ENCODE data around the gene CD109.
A peak's percentile ranks its signal among the peaks of the same experiment; 100 is the strongest.
"Not testable (repeated sequence)": the region's sequence is repeated elsewhere in the genome, so short reads cannot be mapped to it uniquely, and the experiment has no call there.

The CD109 gene

GRCh38 chr6:73671911-73672685, 23.9 kb upstream of the CD109 start:
- no peak for FAIRE-seq
- DNase-seq (ENCODE audit: insufficient read length, low spot score) = no peak
- no peak for TF ChIP-seq CTCF (IDR thresholded peaks at IDR 0.05; ENCODE audit: insufficient read depth, missing control alignments)

DNA sequence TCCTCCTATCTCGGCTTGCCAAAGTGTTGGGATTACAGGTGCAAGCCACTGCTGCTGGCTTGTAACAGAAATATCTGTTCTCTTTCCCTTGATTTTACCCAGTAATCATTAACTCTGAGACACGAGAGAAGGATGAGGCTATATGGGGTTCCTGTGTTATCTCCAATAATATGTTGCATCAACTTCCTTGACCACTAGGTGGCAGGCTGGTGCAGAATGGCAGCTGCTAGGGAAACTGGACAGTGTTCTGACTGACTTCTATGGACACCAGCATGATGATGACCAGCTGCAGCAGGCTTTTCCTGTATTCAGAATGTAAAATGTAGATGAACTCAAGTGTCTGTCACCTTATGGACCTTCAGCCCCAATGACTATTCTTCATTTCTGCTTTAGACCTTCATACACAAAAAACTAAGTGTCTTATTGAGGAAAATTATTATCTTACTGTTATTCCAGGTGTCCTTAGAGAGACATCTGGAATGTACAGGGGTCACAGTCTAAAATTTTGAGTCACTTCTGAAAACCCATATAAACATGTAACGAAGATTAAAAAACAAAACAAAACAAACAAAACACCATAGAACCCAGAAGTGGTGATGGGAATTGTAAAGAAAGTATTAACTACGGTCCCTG, 20.4 kb upstream of the CD109 start:
- no peak for DNase-seq (ENCODE audit: insufficient read length, low spot score)
- TF ChIP-seq CTCF (IDR thresholded peaks at IDR 0.05; ENCODE audit: insufficient read depth, missing control alignments) = peak; percentile 93
- peak; percentile 46 for FAIRE-seq

DNA sequence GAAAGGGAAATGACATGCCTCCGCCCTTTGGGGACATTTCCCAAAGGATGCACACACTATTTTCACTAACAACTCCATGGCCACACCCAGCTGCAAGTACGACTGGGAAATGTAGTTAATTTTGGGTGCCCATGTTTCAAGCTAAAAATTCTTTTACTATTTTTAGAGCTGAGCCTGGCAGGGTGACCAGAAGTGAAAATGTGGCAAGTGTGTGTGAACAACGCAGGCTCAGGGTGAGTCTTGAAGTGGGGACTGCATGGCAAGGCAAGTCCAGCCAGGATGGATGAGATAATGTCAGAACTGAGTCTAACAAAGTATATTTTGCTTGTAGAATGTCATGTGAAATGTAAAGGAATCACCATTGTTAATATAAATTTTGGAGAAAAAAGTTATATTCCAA, 17.0 kb upstream of the CD109 start:
- no peak for TF ChIP-seq CTCF (IDR thresholded peaks at IDR 0.05; ENCODE audit: insufficient read depth, missing control alignments)
- FAIRE-seq (no peak), DNase-seq (ENCODE audit: insufficient read length, low spot score) (no peak)

- not testable (repeated sequence) for DNase-seq (ENCODE audit: insufficient read length, low spot score); FAIRE-seq
Measured at GRCh38 chr6:73679846-73680245, 16.2 kb upstream of the CD109 start.

DNA sequence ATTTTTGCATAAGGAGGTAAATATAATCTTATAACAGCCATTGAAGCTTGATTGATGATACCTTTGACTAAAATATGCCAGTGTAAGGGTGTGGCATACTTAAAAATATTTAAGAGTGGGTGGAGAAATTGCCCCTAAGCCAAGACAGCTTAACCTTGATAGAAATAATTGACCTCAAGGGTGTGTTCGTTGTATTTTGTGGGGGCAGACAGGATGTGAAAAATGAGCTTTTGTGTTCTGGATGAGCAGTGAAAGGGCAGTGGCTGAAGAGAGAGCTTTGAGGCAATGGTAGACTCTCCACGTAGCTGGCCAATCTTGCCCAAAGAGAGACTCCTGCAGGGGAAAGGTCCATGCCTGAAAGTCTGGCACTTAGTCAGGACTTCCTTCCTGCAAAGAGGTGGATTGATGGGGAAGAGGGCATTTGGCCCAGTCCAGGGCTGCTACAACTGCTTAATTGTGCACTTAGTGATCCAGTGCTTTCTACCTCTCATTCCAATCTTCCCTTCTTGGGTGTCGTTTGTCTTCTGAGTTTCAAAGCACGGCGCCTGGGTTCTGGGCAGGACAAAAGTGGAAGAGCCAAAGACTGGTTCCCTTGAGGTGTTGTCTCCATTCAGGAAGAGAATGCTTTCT, 15.6 kb upstream of the CD109 start:
- no peak for FAIRE-seq
- no peak for TF ChIP-seq CTCF (IDR thresholded peaks at IDR 0.05; ENCODE audit: insufficient read depth, missing control alignments)
- DNase-seq (ENCODE audit: insufficient read length, low spot score) = no peak

- FAIRE-seq; DNase-seq (ENCODE audit: insufficient read length, low spot score): not testable (repeated sequence)
Measured at GRCh38 chr6:73683574-73683973, 12.4 kb upstream of the CD109 start.

- DNase-seq (ENCODE audit: insufficient read length, low spot score) (no peak), FAIRE-seq (no peak)
- TF ChIP-seq CTCF (IDR thresholded peaks at IDR 0.05; ENCODE audit: insufficient read depth, missing control alignments) = no peak
Measured at GRCh38 chr6:73688351-73688750, 7.7 kb upstream of the CD109 start.

GRCh38 chr6:73690056-73690455, 5.9 kb upstream of the CD109 start:
- no peak for TF ChIP-seq CTCF (IDR thresholded peaks at IDR 0.05; ENCODE audit: insufficient read depth, missing control alignments)
- no peak for FAIRE-seq
- DNase-seq (ENCODE audit: insufficient read length, low spot score) = no peak
